ENCODE measurements around the gene CYTH1. TPM values are rescaled to one million over a fixed set of nuclear protein-coding genes. Genes with fewer than 3 reads are reported as not detected.

Gene CYTH1
- total and polyA plus RNA-seq, 2 donors (not counting 1 experiment from before 2014, with no cell fraction given) = 255 to 353 TPM

DNA sequence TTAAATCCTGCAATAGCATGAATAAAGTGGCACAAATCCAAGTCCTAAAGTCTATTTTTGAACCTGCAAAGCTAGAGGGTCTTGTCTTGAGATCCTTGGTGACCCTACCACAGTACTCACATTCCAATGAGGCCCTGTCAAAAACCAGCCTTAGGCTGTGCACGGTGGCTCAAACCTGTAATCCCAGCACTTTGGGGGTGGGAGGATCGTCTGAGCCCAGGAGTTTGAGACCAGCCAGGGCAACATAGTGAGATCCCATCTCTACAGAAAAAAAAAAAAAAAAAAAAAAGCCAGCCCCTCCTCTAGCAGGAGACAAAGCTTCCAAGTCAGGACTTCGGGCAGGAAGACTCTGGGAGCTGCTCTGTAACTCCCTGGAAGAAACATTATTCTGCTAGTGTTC, 16.3 kb downstream of the CYTH1 start:
- Mint-ChIP-seq H3K27ac (peak overlapping the region; percentile 72), H3K9me3 (ENCODE audit: insufficient read depth) (no peaks in the 10 kb centered on the region), H3K27me3 (no peaks in the 10 kb centered on the region), H3K4me1 (peaks cover 42% of the 10 kb centered on the region), H3K4me3 (no peak overlapping the region)
- TF ChIP-seq, protein P1, sequence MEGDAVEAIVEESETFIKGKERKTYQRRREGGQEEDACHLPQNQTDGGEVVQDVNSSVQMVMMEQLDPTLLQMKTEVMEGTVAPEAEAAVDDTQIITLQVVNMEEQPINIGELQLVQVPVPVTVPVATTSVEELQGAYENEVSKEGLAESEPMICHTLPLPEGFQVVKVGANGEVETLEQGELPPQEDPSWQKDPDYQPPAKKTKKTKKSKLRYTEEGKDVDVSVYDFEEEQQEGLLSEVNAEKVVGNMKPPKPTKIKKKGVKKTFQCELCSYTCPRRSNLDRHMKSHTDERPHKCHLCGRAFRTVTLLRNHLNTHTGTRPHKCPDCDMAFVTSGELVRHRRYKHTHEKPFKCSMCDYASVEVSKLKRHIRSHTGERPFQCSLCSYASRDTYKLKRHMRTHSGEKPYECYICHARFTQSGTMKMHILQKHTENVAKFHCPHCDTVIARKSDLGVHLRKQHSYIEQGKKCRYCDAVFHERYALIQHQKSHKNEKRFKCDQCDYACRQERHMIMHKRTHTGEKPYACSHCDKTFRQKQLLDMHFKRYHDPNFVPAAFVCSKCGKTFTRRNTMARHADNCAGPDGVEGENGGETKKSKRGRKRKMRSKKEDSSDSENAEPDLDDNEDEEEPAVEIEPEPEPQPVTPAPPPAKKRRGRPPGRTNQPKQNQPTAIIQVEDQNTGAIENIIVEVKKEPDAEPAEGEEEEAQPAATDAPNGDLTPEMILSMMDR (IDR thresholded peaks at IDR 0.05) = no peak
- no peak for TF ChIP-seq EZH2 (IDR thresholded peaks at IDR 0.05; ENCODE audit: borderline replicate concordance, insufficient read depth, low read depth, low read length, poor library complexity, severe bottlenecking)
- Histone ChIP-seq H3K27ac (ENCODE audit: low read length in 2 of 2) (peak overlapping the region in 1 of 2 donors; percentile 70), H3K4me2 (replicated peaks; ENCODE audit: low read depth, low read length, poor library complexity, severe bottlenecking) (peak overlapping the region; percentile 47), H3K79me2 (ENCODE audit: control insufficient read depth, insufficient read depth, low read length) (peaks cover 100% of the 10 kb centered on the region), H3K36me3 (replicated peaks in 1 of 2; ENCODE audit: control extremely low read depth in 1 of 2, control insufficient read depth in 1 of 2, extremely low read depth in 1 of 2, insufficient read depth in 2 of 2, low read length in 1 of 2) (peaks cover 0 to 9% of the 10 kb centered on the region in 2 experiments), H3K9ac (ENCODE audit: low read length) (no peak overlapping the region), H3K4me1 (ENCODE audit: control insufficient read depth in 2 of 2, insufficient read depth in 2 of 2, low read length in 2 of 2) (peaks cover 74 to 86% of the 10 kb centered on the region in 2 donors), H3K4me3 (ENCODE audit: control extremely low read depth in 1 of 5, extremely low read depth in 1 of 5, insufficient read depth in 1 of 5, low read depth in 2 of 5, low read length in 4 of 5) (no peak overlapping the region), H2AFZ (ENCODE audit: insufficient read depth, low read depth, low read length, poor library complexity, severe bottlenecking) (no peak overlapping the region), H3K27me3 (replicated peaks in 1 of 4; ENCODE audit: control extremely low read depth in 1 of 4, control insufficient read depth in 3 of 4, insufficient read depth in 4 of 4, low read length in 3 of 4) (no peaks in the 10 kb centered on the region), H3K9me3 (ENCODE audit: control extremely low read depth in 1 of 3, control insufficient read depth in 2 of 3, insufficient read depth in 1 of 3, low read length in 2 of 3) (peaks cover 0 to 3% (median 0%) of the 10 kb centered on the region in 3 donors), H4K20me1 (ENCODE audit: control insufficient read depth, insufficient read depth, low read length, poor library complexity, severe bottlenecking) (peaks cover 38% of the 10 kb centered on the region)
- ChIA-PET CTCF (interaction anchor here (1.1 to 2.4 kb wide), 2 partner anchors 31 to 50 kb away, joined by 6 to 7 read pairs; no protein-coding TSS in a partner anchor), POLR2A (interaction anchor here (0.6 kb wide), 1 partner anchor 10 kb away, joined by 3 read pairs; no protein-coding TSS in a partner anchor)
- no CpG with 5 or more reads among the region's 3 CpGs for WGBS (ENCODE audit: insufficient coverage)
- ATAC-seq (ENCODE audit: low read depth) (no peak), DNase-seq (no peak)
- intact Hi-C loops (cut with micrococcal nuclease) = no loop called here

DNA sequence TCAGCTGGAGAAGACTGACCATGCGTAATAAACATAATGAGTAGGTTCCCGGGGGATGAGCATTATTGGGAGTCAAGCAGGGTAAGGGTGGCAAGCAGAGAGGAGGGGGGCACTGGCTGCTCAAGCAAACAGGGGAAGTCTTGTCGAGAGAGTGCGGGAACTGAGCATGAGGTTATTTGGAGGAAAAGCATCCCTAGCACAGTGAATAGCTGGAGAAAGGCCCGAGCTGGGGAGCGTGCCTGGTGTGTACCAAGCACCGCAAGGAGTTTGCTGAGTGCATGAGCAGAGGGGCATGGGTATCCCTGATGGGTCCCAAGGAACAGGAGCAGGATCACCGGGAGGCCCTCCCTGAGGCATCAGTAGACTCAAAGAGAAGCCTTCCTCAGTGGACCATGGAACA, 17.2 kb downstream of the CYTH1 start:
- H3K4me1 ChIP-seq (ENCODE audit: control insufficient read depth in 2 of 2, insufficient read depth in 2 of 2, low read length in 2 of 2) = peaks cover 72 to 83% of the 10 kb centered on the region in 2 donors
- H3K4me3 ChIP-seq (ENCODE audit: control extremely low read depth in 1 of 5, extremely low read depth in 1 of 5, insufficient read depth in 1 of 5, low read depth in 2 of 5, low read length in 4 of 5) = no peak overlapping the region
- peak overlapping the region; percentile 39 for H3K27ac Mint-ChIP-seq
- intact Hi-C loops (cut with micrococcal nuclease) = no loop called here
- H3K4me1 Mint-ChIP-seq = peaks cover 43% of the 10 kb centered on the region
- no peaks in the 10 kb centered on the region for H3K9me3 Mint-ChIP-seq (ENCODE audit: insufficient read depth)
- no peaks in the 10 kb centered on the region for H3K27me3 ChIP-seq (replicated peaks in 1 of 4; ENCODE audit: control extremely low read depth in 1 of 4, control insufficient read depth in 3 of 4, insufficient read depth in 4 of 4, low read length in 3 of 4)
- POLR2A ChIA-PET = interaction anchor here (0.6 kb wide), 1 partner anchor 1707 kb away, joined by 4 read pairs; no protein-coding TSS in a partner anchor
- H4K20me1 ChIP-seq (ENCODE audit: control insufficient read depth, insufficient read depth, low read length, poor library complexity, severe bottlenecking) = peaks cover 38% of the 10 kb centered on the region
- H3K36me3 ChIP-seq (replicated peaks in 1 of 2; ENCODE audit: control extremely low read depth in 1 of 2, control insufficient read depth in 1 of 2, extremely low read depth in 1 of 2, insufficient read depth in 2 of 2, low read length in 1 of 2) = peaks cover 0 to 5% of the 10 kb centered on the region in 2 experiments
- H3K4me3 Mint-ChIP-seq = peak overlapping the region; percentile 19
- no peaks in the 10 kb centered on the region for H3K27me3 Mint-ChIP-seq
- CTCF ChIA-PET = interaction anchor here (1.2 to 2.4 kb wide), 2 partner anchors 30 to 268 kb away, joined by 3 to 7 read pairs; no protein-coding TSS in a partner anchor
- H3K27ac ChIP-seq (ENCODE audit: low read length in 2 of 2) = no peak overlapping the region
- peaks cover 95% of the 10 kb centered on the region for H3K79me2 ChIP-seq (ENCODE audit: control insufficient read depth, insufficient read depth, low read length)
- H3K9me3 ChIP-seq (ENCODE audit: control extremely low read depth in 1 of 3, control insufficient read depth in 2 of 3, insufficient read depth in 1 of 3, low read length in 2 of 3) = peaks cover 0 to 3% (median 0%) of the 10 kb centered on the region in 3 donors
- TF ChIP-seq, protein P1 (IDR thresholded peaks at IDR 0.05) = no peak
- no peak for TF ChIP-seq EZH2 (IDR thresholded peaks at IDR 0.05; ENCODE audit: borderline replicate concordance, insufficient read depth, low read depth, low read length, poor library complexity, severe bottlenecking)
- 89% methylated on average over 8 of the region's 8 CpGs for WGBS (ENCODE audit: insufficient coverage)
- no peak for ATAC-seq (ENCODE audit: low read depth)
- H3K4me2 ChIP-seq (replicated peaks; ENCODE audit: low read depth, low read length, poor library complexity, severe bottlenecking) = peak overlapping the region; percentile 9
- H2AFZ ChIP-seq (ENCODE audit: insufficient read depth, low read depth, low read length, poor library complexity, severe bottlenecking) = no peak overlapping the region
- DNase-seq = no peak
- H3K9ac ChIP-seq (ENCODE audit: low read length) = no peak overlapping the region

All from B cell (primary cell).